ENCODE measurements around the gene FCER2. TPM values are rescaled to one million over a fixed set of nuclear protein-coding genes. Genes with fewer than 3 reads are reported as not detected.

The FCER2 gene
- total and polyA plus RNA-seq, 2 of the 4 experiments (the other 2 are of a cell fraction): not detected

DNA sequence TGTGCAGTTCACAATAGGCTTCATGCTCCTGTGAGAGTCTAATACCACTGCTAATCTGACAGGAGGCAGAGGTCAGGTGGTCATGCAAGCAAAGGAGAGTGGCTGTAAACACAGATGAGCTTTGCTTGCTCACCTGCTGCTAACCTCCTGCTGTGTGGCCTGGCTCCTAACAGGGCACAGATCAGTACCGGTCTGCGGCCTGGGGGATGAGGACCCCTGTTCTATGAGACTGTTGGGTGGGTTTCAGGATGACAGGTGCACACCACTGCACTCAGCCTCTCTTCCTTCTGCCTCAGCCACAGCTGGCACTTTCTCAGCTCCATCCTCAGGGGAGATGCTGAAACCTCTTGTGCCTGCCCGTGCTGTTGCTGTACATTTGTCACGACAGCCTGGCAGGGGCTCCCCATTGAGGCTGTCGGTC is 20.3 kb upstream of the FCER2 start:
- in situ Hi-C loops (cut with MboI; ENCODE audit: low sequenced_read_pairs): no loop called here

More for the DNA sequence above, 20.3 kb upstream of the FCER2 start:
- Histone ChIP-seq H2BK20ac (ENCODE audit: low read depth, low read length) (no peak overlapping the region), H4K8ac (ENCODE audit: low read depth in 2 of 2, low read length in 2 of 2) (no peak overlapping the region), H3K56ac (ENCODE audit: extremely low read depth, insufficient read depth, low read length) (no peak overlapping the region), H3K9me1 (ENCODE audit: insufficient read depth, low read length) (no peaks in the 10 kb centered on the region), H2BK120ac (ENCODE audit: low read depth, low read length) (no peak overlapping the region), H4K20me1 (ENCODE audit: insufficient read depth, low read length) (no peaks in the 10 kb centered on the region), H3K23ac (ENCODE audit: low read depth, low read length) (no peak overlapping the region), H2AFZ (replicated peaks; ENCODE audit: low read length, poor library complexity) (no peak overlapping the region), H2BK5ac (ENCODE audit: low read depth, low read length, poor library complexity, severe bottlenecking) (no peak overlapping the region), H3K4ac (ENCODE audit: low read depth, low read length) (no peak overlapping the region), H3K4me1 (ENCODE audit: control insufficient read depth, insufficient read depth, low read length) (no peaks in the 10 kb centered on the region), H4K5ac (ENCODE audit: low read depth, low read length) (no peak overlapping the region), H2AK5ac (ENCODE audit: low read depth, low read length) (no peak overlapping the region), H3K9ac (ENCODE audit: low read depth, low read length) (no peak overlapping the region), H3K9me3 (ENCODE audit: control insufficient read depth, insufficient read depth, low read length) (no peaks in the 10 kb centered on the region), H2AK9ac (replicated peaks; ENCODE audit: low read depth, low read length, poor library complexity) (peak overlapping the region; percentile 70), H4K91ac (ENCODE audit: insufficient read depth, low read depth, low read length) (no peak overlapping the region), H3K4me2 (ENCODE audit: low read depth, low read length) (no peak overlapping the region), H3K27me3 (ENCODE audit: control insufficient read depth, insufficient read depth, low read length) (peaks cover 17% of the 10 kb centered on the region), H3K18ac (ENCODE audit: low read depth, low read length) (no peak overlapping the region), H3K79me1 (ENCODE audit: low read depth in 1 of 2, low read length in 2 of 2) (no peaks in the 10 kb centered on the region), H3K27ac (ENCODE audit: insufficient read depth, low read length) (no peak overlapping the region), H3K14ac (replicated peaks; ENCODE audit: low read depth, low read length) (no peak overlapping the region), H3K4me3 (ENCODE audit: insufficient read depth, low read depth, low read length) (no peak overlapping the region), H3K36me3 (ENCODE audit: control insufficient read depth, insufficient read depth, low read length) (no peaks in the 10 kb centered on the region), H2BK15ac (ENCODE audit: low read depth, low read length) (no peak overlapping the region)
- dilution Hi-C loops (cut with HindIII; ENCODE audit: low sequenced_read_pairs, unreplicated experiment): no loop called here
- CTCF ChIA-PET: no interaction called here
- TF ChIP-seq RAD21 (IDR thresholded peaks at IDR 0.05; ENCODE audit: low read length) (no peak), MXI1 (IDR thresholded peaks at IDR 0.05; ENCODE audit: borderline replicate concordance, low read depth, low read length) (no peak), CEBPB (IDR thresholded peaks at IDR 0.05; ENCODE audit: low read depth, low read length) (no peak), CHD1 (IDR thresholded peaks at IDR 0.05; ENCODE audit: low read depth, low read length) (no peak), POLR2A (IDR thresholded peaks at IDR 0.05; ENCODE audit: low read depth, low read length) (no peak), SMC3 (IDR thresholded peaks at IDR 0.05; ENCODE audit: low read depth, low read length) (no peak), MAZ (IDR thresholded peaks at IDR 0.05; ENCODE audit: borderline replicate concordance, low read depth, low read length) (no peak), RFX5 (IDR thresholded peaks at IDR 0.05; ENCODE audit: low read depth, low read length) (no peak), FOS (IDR thresholded peaks at IDR 0.05; ENCODE audit: low read depth, low read length) (no peak), MAFK (IDR thresholded peaks at IDR 0.05; ENCODE audit: low read depth, low read length) (no peak), BHLHE40 (IDR thresholded peaks at IDR 0.05; ENCODE audit: low read depth, low read length) (no peak)
- TF ChIP-seq, protein P1, sequence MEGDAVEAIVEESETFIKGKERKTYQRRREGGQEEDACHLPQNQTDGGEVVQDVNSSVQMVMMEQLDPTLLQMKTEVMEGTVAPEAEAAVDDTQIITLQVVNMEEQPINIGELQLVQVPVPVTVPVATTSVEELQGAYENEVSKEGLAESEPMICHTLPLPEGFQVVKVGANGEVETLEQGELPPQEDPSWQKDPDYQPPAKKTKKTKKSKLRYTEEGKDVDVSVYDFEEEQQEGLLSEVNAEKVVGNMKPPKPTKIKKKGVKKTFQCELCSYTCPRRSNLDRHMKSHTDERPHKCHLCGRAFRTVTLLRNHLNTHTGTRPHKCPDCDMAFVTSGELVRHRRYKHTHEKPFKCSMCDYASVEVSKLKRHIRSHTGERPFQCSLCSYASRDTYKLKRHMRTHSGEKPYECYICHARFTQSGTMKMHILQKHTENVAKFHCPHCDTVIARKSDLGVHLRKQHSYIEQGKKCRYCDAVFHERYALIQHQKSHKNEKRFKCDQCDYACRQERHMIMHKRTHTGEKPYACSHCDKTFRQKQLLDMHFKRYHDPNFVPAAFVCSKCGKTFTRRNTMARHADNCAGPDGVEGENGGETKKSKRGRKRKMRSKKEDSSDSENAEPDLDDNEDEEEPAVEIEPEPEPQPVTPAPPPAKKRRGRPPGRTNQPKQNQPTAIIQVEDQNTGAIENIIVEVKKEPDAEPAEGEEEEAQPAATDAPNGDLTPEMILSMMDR (conservative IDR thresholded peaks at IDR 0.05; ENCODE audit: low read depth, low read length): no peak
- POLR2A ChIA-PET (ENCODE audit: unreplicated experiment): no interaction called here
- DNase-seq: no peak
- intact Hi-C loops (cut with micrococcal nuclease): loop anchor here (5.0 kb wide), 1 partner anchor 35 kb away; no protein-coding TSS in a partner anchor
- BruUV-seq (replicated peaks): no TSS peak
- ATAC-seq (ENCODE audit: low read depth): no peak
- no CpG with 5 or more reads among the region's 5 CpGs for WGBS, 2 experiments (ENCODE audit: extremely low coverage in 2 of 2, insufficient read length in 1 of 2)
